Bronchial epithelial cell (primary cell): ENCODE data around the gene PTPRC. TPM values are rescaled to one million over a fixed set of nuclear protein-coding genes. Genes with fewer than 3 reads are reported as not detected.

ENCODE experiments used
- DNase-seq: peaks from one replicate; pipeline ENCODE4 v3.0.0-alpha.2; 2010; ENCODE audit warnings: low read depth
- FAIRE-seq: peaks from 2 replicates; lab custom pipeline; 2011; peaks lifted over from hg19 to GRCh38; lab: Jason Lieb, UNC
- H3K27me3 ChIP-seq: 2 replicates; pipeline ENCODE4 v1.5.1; 2011; ENCODE audit warnings: low read length; ENCODE audit not compliant: control insufficient read depth, insufficient read depth
- H3K36me3 ChIP-seq: 2 replicates; pipeline ENCODE4 v1.5.1; 2011; ENCODE audit warnings: low read length; ENCODE audit not compliant: control insufficient read depth, insufficient read depth
- H3K4me3 ChIP-seq: 2 replicates; pipeline ENCODE4 v1.5.1; 2011; ENCODE audit warnings: mild to moderate bottlenecking, low read depth, low read length, control low read depth
- CTCF ChIP-seq: IDR thresholded peaks from 2 replicates; pipeline ENCODE4 v1.5.1; 2011; ENCODE audit warnings: mild to moderate bottlenecking, moderate library complexity, low read length, control low read depth, inconsistent platforms; ENCODE audit not compliant: insufficient read depth, severe bottlenecking
- total RNA-seq: library from RNA; depleted of rRNA; stranded (reverse); fragments of >200 nt; gene quantifications from 2 replicates; pipeline ENCODE4 v1.2.1, GENCODE V29; 2014

The PTPRC gene
- total RNA-seq, 1 donor from 2014 or later = not detected

DNA sequence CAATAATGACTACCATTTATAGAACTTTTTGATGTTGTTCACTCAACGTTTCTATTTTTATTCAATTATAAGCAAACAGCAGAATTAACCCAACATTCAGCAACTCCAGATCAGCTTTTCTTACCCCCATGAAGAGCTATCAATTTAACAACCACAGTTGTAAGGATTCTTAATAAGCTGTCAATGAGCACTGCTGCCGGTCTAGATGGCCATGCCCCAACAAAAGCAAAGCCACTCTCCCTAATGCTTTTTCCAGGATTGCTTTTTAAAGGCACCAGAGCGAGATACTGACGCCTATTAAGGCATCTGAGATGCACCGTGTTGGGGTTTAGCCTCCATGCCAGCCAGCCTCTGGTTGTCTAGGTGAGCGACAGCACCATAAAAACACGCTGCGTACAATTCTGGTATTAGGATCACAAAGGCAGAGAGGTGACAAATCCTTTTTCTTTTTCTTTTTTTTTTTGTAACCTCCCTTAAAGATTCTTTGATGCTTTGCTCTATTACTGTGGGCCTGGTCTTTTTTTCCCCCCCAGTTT lies 39.5 kb downstream of the PTPRC start:
- Histone ChIP-seq H3K27me3 (no peaks in the 10 kb centered on the region), H3K4me3 (no peak overlapping the region), H3K36me3 (no peaks in the 10 kb centered on the region)
- no peak for DNase-seq
- no peak for TF ChIP-seq CTCF
- no peak for FAIRE-seq

GRCh38 chr1:198678901-198679329 lies 40.1 kb downstream of the PTPRC start:
- Histone ChIP-seq H3K27me3 (no peaks in the 10 kb centered on the region), H3K36me3 (no peaks in the 10 kb centered on the region), H3K4me3 (no peak overlapping the region)
- no peak for FAIRE-seq
- no peak for TF ChIP-seq CTCF
- DNase-seq = no peak

- no peak for TF ChIP-seq CTCF
- DNase-seq (no peak), FAIRE-seq (no peak)
- H3K36me3 ChIP-seq = no peaks in the 10 kb centered on the region
- no peak overlapping the region for H3K4me3 ChIP-seq
- no peaks in the 10 kb centered on the region for H3K27me3 ChIP-seq
Measured at GRCh38 chr1:198679535-198680173, 40.8 kb downstream of the PTPRC start.

- no peak overlapping the region for H3K4me3 ChIP-seq
- H3K27me3 ChIP-seq = no peaks in the 10 kb centered on the region
- DNase-seq = no peak
- TF ChIP-seq CTCF = no peak
- no peak for FAIRE-seq
- H3K36me3 ChIP-seq = no peaks in the 10 kb centered on the region
Measured at GRCh38 chr1:198680174-198680875, 41.5 kb downstream of the PTPRC start.

- no peak for TF ChIP-seq CTCF
- Histone ChIP-seq H3K27me3 (no peaks in the 10 kb centered on the region), H3K36me3 (no peaks in the 10 kb centered on the region), H3K4me3 (no peak overlapping the region)
- FAIRE-seq (no peak), DNase-seq (no peak)
Measured at GRCh38 chr1:198681252-198681651, 42.4 kb downstream of the PTPRC start.
